GM19438 (cell line): ENCODE results near the gene PSTPIP1.

Experiments used
- ATAC-seq: cut with Tn5 transposase; IDR thresholded peaks from one replicate; pipeline ENCODE4 v1.9.1; 2021; ENCODE audit warnings: low read depth; ENCODE audit not compliant: unreplicated experiment

The PSTPIP1 gene

DNA sequence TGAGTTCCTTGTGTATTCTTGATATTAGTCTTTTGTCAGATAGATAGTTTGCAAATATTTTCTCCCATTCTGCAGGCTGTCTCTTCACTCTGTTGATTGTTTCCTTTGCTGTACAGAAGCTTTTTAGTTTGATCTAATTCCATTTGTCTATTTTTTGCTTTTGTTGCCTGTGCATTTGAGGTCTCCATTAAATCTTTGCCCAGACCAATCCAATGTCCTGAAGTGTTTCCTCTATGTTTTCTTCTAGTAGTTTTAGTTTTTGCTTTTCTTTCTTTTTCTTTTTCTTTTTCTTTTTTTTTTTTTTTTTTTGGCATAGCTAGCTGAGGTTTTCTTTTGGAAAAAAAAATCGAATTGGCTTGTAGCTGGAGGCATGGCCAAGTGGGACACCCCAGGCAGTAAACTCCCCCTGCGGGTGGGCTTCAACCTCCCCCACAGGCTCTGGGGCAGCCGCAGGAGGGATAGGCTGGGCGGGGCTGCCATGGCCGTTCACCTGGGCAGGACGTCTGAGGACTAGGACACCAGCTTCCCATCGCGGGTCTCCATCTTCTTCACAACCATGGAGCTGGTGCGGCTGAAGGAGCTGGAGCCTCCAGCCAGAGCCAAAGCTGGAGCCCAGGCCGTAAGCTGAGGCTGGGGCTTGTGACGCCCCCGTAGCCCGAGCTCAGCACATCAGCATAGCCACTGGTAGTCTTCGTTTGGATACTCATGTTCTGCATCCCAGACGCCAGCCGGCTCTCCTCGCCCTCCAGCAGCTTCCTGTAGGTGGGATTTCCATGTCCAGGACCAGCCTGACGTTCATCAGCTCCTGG lies 16.2 kb upstream of the PSTPIP1 start:
- no peak for ATAC-seq

- ATAC-seq = no peak
Observed at GRCh38 chr15:76979331-76979925, 15.5 kb upstream of the PSTPIP1 start.

GRCh38 chr15:76979996-76980520 lies 14.9 kb upstream of the PSTPIP1 start:
- no peak for ATAC-seq

- ATAC-seq = no peak
Observed at GRCh38 chr15:76982356-76982755, 12.6 kb upstream of the PSTPIP1 start.

GRCh38 chr15:76982756-76983155 lies 12.2 kb upstream of the PSTPIP1 start:
- no peak for ATAC-seq

DNA sequence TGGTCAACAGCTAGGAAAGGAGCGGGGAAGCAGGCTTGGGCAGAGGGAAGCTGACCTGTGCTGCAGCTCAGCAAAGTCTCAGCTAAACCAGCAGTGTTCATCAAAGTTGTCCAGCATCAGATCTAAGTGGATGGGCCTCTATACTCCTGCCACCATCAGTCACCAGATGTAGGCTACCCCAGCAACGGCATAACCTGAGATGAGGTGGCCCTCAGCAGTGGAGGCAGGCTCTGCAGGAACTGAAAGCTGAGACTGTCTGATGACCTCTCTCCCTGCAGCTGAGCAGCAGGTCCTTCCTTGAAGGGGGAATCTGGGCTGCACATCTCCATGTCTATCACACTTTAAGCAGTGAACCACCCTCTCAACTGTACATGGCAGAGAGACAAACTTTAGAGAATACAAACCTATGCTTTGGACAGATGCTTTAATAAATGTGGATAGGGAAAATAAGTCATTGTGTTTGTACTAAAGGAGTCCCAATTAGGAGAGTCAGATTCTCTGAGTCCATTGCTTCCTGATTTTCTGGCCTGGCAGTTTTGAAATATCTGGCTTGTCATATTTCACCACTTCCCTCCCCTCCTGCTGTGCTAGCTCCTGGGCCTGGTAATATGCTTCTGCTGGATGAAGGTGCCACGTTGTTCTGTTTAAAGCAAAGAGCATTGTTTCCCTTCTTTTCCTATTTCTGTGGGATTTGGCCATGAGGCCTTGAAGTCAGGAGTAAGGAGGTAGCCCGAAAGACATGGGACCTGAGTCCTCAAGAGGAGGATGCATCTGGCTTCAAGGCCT lies 11.1 kb upstream of the PSTPIP1 start:
- ATAC-seq = no peak

- ATAC-seq = no peak
Observed at GRCh38 chr15:76986743-76987142, 8.2 kb upstream of the PSTPIP1 start.

DNA sequence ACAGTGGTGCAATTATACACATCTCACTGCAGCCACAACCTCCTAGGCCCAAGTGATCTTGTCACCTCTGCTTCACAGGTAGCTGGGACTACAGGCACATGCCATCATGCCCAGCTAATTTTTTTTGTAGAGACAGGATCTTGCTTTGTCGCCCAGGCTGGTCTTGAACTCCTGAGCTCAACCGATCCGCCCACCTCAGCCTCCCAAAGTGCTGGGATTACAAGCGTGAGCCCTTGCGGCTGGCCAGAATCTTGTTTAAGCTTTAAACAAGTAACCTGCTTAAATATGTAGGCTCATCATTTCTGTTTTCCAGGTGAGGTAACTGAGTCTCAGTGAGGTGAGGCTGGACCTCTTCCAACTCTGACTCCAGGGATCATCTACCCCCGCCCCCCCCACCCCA lies 7.7 kb upstream of the PSTPIP1 start:
- no peak for ATAC-seq

DNA sequence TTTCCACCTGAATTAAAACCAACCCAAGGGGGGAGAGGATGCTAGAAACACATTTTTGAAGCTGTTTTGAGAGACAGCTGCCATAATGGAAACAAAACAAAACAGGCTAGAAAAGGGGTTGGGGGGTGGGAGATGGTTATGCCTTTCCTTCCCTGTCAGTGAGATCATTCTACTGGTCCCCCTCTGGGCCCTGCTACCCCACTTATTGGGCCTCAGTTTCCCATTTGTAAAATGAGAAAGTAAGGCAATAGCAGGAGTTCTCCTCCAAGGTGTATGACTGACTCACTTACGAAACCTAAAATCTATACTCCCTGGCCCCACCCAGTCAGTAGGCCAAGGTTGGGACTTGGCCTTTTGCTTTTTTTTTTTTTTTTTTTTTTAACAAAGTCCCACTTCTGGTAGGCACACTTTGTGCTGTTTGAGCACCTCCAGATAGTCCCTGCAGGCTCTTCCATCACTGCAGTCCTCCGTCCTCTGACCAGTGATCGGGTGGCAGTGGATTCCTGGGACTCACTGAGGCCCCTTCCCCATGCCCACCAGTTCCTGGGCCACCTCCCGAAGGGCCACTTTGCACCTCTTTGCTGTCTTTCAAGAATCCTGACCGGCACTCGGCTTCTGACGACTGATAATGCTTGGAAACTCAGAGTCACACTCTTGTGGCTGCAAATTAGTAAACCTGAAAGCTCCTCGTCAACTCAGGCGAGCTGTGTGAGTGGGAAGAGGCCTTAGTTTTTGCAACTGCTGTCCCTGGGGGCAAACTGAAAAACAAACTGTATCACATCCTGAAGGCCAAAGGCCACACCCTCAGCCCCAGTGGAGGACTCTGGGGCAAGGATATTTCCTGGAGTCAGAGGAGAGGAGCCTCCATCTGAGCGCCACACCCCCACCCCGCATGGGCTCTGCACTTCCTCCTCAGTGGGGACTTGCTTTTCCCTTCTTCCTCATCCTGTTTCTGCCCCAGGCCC lies 6.7 kb upstream of the PSTPIP1 start:
- ATAC-seq = peak; percentile 81

DNA sequence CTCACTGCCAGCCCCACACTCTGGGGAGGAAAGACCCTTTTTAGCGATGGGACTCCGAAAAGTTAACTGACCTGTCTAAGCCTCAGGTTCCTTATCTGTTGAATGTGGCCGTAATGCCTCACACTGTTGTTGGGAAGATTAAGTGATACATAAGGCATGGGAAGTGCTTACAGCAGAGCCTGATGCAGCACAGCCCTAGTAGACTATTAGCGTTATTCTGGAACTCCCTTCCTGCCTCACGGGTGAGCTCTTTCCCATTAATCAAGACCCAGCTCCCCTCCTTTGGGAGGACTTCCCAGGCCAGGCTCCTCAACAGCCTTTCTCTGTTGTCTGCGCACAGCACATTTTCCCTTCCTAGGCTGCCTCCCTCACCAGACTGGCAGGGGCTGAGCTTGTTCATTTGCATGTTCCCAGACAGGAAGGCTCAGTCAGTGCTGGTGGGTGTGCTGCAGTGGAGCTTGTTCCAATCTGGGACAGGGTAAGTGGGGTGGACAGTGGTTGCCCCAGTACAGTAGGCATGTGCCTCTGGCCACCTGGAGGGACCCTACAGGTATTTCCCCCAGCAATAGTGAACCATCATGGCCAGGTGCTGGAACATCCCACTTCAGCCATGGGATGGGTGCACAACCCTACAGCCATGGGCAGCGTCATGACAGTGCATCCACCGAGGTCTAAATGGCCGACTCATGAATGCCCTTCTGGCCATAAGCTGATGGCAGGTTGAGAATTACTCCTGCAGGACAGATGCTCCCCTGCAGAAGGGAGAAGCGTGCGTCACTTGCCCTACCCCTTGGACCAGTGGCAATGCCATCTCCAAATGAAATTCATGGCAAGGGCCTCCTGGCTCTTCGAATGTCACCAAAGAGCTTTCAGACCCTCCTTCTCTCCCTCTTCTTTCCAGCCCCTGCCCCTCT lies 5.8 kb upstream of the PSTPIP1 start:
- ATAC-seq = peak; percentile 6

GRCh38 chr15:76991048-76991447 lies 3.9 kb upstream of the PSTPIP1 start:
- no peak for ATAC-seq

DNA sequence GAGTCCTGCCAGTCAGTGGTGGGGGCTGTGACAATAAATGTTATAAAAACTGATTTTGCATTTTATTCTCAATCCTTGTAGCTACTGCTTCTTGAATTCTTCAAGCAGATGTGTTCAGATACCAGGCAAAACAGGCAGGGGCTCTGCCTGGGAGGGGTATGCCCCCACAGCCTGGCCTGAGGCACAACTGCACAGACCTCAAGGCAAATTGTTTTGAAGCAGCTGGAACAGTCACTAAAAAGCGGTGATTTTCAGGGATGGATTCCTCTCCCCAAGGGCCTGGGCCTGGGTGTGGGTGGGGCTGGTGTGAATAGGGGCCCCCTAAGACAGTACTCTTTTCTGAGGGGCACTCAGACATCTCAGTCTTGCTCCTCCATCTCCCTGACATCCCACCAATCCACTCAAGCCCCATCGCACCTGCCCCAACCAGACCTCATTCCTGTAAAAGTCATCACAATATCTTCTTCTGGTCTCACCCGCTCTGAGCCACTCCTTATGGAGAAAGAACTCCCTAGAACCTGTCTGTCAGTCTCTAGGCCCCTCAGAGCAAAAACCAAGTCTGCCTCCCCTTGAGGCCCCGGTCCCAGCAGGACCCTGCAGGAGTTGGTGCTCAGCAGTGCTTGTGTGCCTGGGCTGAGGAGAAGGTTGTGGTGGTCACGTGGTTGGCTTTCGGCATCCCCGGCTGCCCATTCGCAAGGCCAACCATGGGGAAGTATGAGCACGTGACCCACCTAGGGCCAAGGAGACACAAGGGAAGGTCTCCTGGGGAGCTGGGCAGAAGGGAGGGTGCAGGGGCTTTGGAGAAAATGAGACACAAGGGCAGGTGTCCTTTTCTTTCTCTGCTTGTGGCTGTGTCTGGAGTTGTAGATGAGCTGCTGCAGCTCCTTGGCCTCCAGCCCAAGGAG lies 2.9 kb upstream of the PSTPIP1 start:
- ATAC-seq = no peak

GRCh38 chr15:76993114-76993725 lies 1.7 kb upstream of the PSTPIP1 start:
- no peak for ATAC-seq

DNA sequence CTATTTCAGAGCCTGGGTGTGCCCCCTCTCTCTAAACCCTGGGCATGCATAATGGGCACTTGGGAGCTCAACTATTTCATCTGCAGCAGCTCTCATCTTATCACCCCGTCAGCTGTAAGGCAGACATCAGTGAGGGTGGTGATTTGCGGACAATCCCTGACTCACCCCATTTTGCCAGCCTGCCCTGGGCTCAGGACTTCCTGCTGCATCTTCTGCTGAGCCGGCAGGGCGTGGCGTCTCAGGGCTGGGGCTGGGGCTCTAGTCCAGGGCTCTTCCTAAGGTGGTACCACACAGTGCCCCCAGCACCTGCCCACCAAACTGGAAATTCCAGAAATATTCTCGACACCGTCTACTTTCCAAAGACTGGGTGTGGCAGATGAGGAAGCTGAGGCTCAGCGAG lies 925 bp upstream of the PSTPIP1 start:
- no peak for ATAC-seq

GRCh38 chr15:76994496-76994895 lies 430 bp upstream of the PSTPIP1 start:
- ATAC-seq = no peak

- ATAC-seq = no peak
Observed at GRCh38 chr15:76996076-76996525, 1.2 kb downstream of the PSTPIP1 start.

GRCh38 chr15:76996526-76997401 lies 1.8 kb downstream of the PSTPIP1 start:
- no peak for ATAC-seq
